HUES48 (cell line): ENCODE measurements around the gene KRT2.

Source experiments
- H3K27ac ChIP-seq: one replicate; pipeline ENCODE4 v1.7.0; 2013; ENCODE audit warnings: low read depth, low read length, inconsistent platforms
- H3K27me3 ChIP-seq: 2 replicates; pipeline ENCODE4 v1.6.1; 2013; ENCODE audit warnings: mild to moderate bottlenecking, low read length; ENCODE audit not compliant: control insufficient read depth, insufficient read depth
- H3K36me3 ChIP-seq: 2 replicates; pipeline ENCODE4 v1.6.1; 2013; ENCODE audit warnings: low read length; ENCODE audit not compliant: control insufficient read depth, insufficient read depth
- H3K4me1 ChIP-seq: 2 replicates; pipeline ENCODE4 v1.6.1; 2013; ENCODE audit warnings: mild to moderate bottlenecking, low read length; ENCODE audit not compliant: control insufficient read depth, insufficient read depth
- H3K4me3 ChIP-seq: 2 replicates; pipeline ENCODE4 v1.5.1; 2013; ENCODE audit warnings: mild to moderate bottlenecking, low read depth, low read length
- H3K9ac ChIP-seq: 2 replicates; pipeline ENCODE4 v1.6.1; 2013; ENCODE audit warnings: mild to moderate bottlenecking, low read depth, low read length, moderate library complexity
- H3K9me3 ChIP-seq: 2 replicates; pipeline ENCODE4 v1.6.1; 2013; ENCODE audit warnings: low read length; ENCODE audit not compliant: control insufficient read depth, insufficient read depth

KRT2 gene

DNA sequence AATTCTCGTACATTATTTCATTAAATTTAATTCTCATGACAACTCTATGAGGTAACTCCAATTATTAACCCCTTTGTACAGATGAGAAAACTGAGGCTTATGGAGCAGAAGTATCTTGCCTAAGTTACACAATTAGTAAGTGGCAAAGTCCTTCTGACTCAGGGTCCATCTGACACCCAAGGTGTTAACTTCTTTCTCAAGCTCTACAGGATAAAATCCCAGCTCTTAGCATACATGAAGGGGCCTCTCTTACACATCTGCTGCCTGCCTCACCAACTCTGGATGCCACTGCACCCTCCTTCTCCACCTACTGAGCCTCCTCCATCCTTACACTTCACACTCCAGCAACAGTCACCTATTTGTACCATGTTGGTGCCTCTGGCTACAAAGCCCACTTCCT is 46.5 kb downstream of the KRT2 start:
- no peak overlapping the region for H3K27ac ChIP-seq
- H3K27me3 ChIP-seq, result peaks cover 15% of the 10 kb centered on the region
- no peak overlapping the region for H3K4me3 ChIP-seq
- H3K4me1 ChIP-seq, result no peaks in the 10 kb centered on the region
- no peaks in the 10 kb centered on the region for H3K9me3 ChIP-seq
- H3K36me3 ChIP-seq, result no peaks in the 10 kb centered on the region
- no peak overlapping the region for H3K9ac ChIP-seq

DNA sequence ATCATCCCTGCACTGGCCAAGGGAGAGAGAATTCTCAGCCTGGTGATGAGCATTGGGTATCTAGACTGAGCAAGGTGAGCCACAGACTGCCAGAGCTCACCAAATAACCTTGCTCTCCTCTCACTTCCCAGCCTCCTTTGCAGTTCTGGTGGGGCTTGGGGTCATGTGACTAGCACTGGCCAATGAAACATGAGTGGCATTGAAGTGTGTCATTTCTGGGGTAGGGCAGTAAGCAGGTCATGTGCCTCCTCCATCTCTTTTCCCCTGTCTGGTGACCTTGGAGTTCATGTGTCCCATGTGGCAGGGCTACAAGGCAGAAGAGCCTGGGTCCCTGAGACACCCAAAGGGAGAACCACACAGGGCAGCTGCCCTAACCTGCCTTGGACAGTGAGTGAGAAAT is 47.2 kb downstream of the KRT2 start:
- Histone ChIP-seq H3K36me3 (no peaks in the 10 kb centered on the region), H3K9me3 (no peaks in the 10 kb centered on the region), H3K4me3 (no peak overlapping the region), H3K9ac (no peak overlapping the region), H3K4me1 (no peaks in the 10 kb centered on the region), H3K27me3 (peaks cover 15% of the 10 kb centered on the region; the same call in 1 of the 2 replicates), H3K27ac (no peak overlapping the region)

DNA sequence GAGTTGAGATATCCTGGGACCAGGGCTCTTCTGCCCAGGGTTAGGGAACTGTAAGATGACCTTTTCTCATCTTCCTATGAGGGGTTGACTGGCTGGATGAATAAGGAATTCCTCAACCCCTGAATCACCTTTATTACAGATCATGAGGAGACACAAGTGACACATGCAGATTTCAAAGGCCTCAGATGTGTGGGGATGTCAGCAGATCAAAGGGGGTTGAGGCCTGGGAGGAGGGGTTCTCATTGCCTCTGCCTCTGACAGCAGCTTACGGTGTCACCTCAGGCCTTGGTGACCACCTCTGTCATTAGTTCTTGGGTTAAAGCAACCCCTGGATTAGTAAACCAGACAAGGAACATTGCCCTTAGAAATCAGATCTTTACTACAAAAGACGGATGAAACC is 48.7 kb downstream of the KRT2 start:
- H3K36me3 ChIP-seq, result no peaks in the 10 kb centered on the region
- H3K9ac ChIP-seq, result no peak overlapping the region
- no peak overlapping the region for H3K4me3 ChIP-seq
- H3K9me3 ChIP-seq, result no peaks in the 10 kb centered on the region
- no peak overlapping the region for H3K27ac ChIP-seq
- no peaks in the 10 kb centered on the region for H3K4me1 ChIP-seq
- H3K27me3 ChIP-seq, result peaks cover 20% of the 10 kb centered on the region

DNA sequence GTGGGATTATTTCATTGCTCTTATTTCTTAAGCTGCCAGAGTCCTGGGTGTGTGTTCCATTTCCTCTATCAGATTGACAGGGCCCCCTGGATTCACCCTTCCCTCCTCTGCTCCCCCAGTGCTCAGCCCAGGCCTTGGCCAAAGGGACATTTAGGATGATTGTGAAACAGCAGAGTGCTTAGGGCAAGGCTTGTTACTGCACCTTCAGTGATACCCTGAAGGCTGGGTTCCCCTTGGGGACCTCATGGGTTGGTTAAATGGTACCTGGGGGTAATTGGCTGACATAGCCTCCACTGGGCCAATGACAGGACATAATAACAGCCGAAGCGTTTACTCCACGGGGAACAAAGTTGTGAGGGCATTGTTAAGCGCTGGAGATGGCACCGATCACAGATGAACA is 49.5 kb downstream of the KRT2 start:
- Histone ChIP-seq H3K4me3 (no peak overlapping the region), H3K27ac (no peak overlapping the region), H3K9me3 (no peaks in the 10 kb centered on the region), H3K27me3 (peaks cover 23% of the 10 kb centered on the region), H3K9ac (no peak overlapping the region), H3K4me1 (no peaks in the 10 kb centered on the region), H3K36me3 (no peaks in the 10 kb centered on the region)

DNA sequence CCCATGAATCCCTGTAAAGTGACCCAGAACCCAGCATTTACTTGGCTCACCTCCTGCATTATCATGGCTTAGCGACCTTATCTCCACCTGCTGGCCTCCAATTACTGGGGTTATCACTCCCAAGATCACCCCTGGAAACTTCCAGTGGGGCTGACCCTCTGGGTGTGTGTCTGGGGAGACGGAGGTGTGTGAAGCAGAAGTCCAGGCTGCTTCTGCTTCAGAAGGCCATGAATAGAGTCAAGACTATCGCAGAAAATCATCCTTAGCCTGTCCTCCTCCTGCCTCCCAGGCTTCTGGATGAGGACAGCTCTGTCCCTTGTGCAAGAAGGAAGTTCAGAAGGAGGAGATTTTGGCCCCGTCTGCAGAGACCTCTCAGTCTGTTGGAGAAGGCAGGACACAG is 50.3 kb downstream of the KRT2 start:
- no peaks in the 10 kb centered on the region for H3K4me1 ChIP-seq
- H3K9me3 ChIP-seq, result no peaks in the 10 kb centered on the region
- H3K27ac ChIP-seq, result no peak overlapping the region
- H3K36me3 ChIP-seq, result no peaks in the 10 kb centered on the region
- H3K27me3 ChIP-seq, result peaks cover 23% of the 10 kb centered on the region
- H3K9ac ChIP-seq, result no peak overlapping the region
- no peak overlapping the region for H3K4me3 ChIP-seq

DNA sequence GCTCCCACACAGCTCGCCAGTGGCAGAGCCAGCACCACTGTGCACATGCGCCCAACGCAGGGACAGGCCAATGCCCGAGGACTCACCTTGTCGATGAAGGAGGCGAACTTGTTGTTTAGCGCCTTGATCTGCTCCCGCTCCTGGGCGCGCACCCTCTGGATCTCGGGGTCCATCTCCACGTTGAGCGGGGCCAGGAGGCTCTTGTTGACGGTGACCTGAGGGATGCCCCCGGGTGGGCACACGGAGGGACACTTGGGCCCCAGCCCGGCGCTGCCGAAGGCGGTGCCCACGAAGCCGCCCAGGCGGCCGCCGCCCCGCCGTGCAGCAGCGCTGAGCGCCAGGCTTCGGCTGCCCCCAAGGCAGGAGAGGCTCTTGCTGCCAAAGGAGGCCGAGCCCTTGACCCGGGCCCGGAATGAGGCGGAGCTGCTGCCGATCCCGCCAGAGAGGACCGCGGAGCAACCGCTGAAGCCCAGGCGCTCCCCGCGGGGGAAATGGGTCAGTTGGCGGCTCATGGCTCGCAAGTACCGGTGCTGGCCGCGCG is 51.0 kb downstream of the KRT2 start, which contains the start of gene KRT72:
TSS of gene KRT72 (minus strand) at position 523 of the 541 bp plus-strand sequence. CDS start at position 512, 11 bp downstream.
- H3K36me3 ChIP-seq, result no peaks in the 10 kb centered on the region
- no peaks in the 10 kb centered on the region for H3K9me3 ChIP-seq
- H3K4me1 ChIP-seq, result no peaks in the 10 kb centered on the region
- peaks cover 23% of the 10 kb centered on the region for H3K27me3 ChIP-seq
- no peak within 1 kb of the TSS for H3K27ac ChIP-seq
- H3K9ac ChIP-seq, result no peak within 1 kb of the TSS
- no peak within 1 kb of the TSS for H3K4me3 ChIP-seq

DNA sequence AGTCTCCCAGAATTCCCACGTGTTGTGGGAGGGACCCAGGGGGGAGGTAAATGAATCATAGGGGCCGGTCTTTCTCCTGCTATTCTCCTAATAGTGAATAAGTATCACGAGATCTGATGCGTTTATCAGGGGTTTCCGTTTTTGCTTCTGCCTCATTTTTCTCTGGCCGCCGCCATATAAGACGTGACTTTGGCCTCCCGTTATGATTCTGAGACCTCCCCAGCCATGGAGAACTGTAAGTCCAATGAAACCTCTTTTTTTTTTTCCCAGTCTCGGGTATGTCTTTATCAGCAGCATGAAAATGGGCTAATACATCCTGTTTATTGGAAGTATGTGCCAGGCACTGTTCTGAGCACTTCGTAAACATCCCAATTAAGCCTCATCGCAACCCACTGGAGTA is 51.5 kb downstream of the KRT2 start:
- H3K4me3 ChIP-seq, result no peak overlapping the region
- peaks cover 23% of the 10 kb centered on the region for H3K27me3 ChIP-seq
- H3K27ac ChIP-seq, result no peak overlapping the region
- H3K36me3 ChIP-seq, result no peaks in the 10 kb centered on the region
- H3K9ac ChIP-seq, result no peak overlapping the region
- no peaks in the 10 kb centered on the region for H3K9me3 ChIP-seq
- H3K4me1 ChIP-seq, result no peaks in the 10 kb centered on the region

DNA sequence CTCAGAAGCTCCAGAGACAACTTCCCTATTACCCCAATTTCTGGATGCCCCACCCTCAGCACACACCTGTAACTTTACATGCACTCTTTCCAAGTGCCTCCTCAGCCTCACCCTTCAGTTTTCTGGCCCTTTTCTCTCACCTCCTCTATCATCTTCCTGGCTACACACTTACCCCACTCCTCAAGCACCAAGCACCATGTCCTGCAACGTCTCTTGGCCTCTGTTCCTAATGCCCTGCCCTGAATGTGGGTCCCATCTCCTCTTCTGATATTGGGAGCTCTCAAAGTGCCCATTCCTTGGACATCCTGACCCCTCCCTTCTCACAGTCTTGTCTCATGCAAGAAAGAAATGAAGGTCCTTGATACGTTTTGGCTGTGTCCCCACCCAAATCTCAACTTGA is 51.9 kb downstream of the KRT2 start:
- H3K9ac ChIP-seq, result no peak overlapping the region
- no peak overlapping the region for H3K27ac ChIP-seq
- no peak overlapping the region for H3K4me3 ChIP-seq
- no peaks in the 10 kb centered on the region for H3K36me3 ChIP-seq
- H3K4me1 ChIP-seq, result no peaks in the 10 kb centered on the region
- H3K27me3 ChIP-seq, result peaks cover 23% of the 10 kb centered on the region
- no peaks in the 10 kb centered on the region for H3K9me3 ChIP-seq

DNA sequence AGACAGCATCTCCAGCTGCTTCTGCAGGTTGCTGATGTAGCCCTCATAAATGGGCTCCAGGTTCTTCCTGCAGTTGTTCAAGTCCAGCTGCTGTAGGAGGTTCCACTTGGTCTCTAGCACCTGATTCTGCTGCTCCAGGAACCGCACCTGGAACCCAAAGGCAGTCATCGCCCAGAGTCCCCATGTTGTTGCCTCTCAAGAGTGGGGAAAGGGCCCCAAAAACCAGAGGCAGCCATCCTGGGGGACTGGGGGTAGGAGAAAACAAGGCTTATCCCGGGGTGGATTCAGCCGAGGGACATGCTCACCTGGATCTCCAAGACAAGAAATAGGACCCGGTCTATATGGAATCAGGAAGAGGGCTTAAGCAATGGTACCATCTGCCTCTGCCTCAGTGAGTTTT is 53.0 kb downstream of the KRT2 start:
- no peaks in the 10 kb centered on the region for H3K9me3 ChIP-seq

More for the DNA sequence above, 53.0 kb downstream of the KRT2 start:
- no peak overlapping the region for H3K4me3 ChIP-seq
- H3K9ac ChIP-seq, result no peak overlapping the region
- H3K36me3 ChIP-seq, result no peaks in the 10 kb centered on the region
- peaks cover 23% of the 10 kb centered on the region for H3K27me3 ChIP-seq
- H3K4me1 ChIP-seq, result no peaks in the 10 kb centered on the region
- no peak overlapping the region for H3K27ac ChIP-seq
